ENCODE data around the gene CLEC9A. TPM values are rescaled to one million over a fixed set of nuclear protein-coding genes. Genes with fewer than 3 reads are reported as not detected.

The CLEC9A gene
- total RNA-seq, 1 experiment from 2014 or later, result not detected

DNA sequence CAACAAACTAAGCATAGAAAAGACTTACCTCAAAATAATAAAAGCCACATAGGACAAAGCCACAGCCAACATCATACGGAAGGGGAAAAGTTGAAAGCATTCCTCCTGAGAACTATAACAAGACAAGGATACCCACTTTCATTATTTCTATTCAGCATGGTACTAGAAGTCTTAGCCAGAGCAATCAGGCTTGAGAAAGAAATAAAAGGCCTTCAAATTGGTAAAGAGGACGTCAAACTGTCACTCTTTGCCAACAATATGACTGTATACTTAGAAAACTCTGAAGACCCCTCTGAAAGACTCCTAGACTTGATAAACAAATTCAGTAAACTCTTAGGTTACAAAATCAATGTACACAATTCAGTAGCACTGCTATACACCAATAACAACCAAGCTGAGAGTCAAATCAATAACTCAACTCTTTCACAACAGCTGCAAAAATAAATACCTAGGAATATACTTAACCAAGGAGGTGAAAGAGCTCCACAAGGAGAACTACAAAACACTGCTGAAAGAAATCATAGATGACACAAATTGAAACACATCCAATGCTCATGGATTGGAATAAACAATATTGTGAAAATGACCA lies 79.9 kb downstream of the CLEC9A start:
- H3K4me3 Mint-ChIP-seq (ENCODE audit: unreplicated experiment), result no peak overlapping the region
- ChIA-PET POLR2A (interaction anchor here (0.6 kb wide), 1 partner anchor 190 kb away, joined by 3 read pairs; no protein-coding TSS in a partner anchor), CTCF (no interaction called here)
- H3K27ac Mint-ChIP-seq (ENCODE audit: unreplicated experiment), result no peak overlapping the region
- Histone ChIP-seq H3K9me3 (no peaks in the 10 kb centered on the region), H3K4me1 (no peaks in the 10 kb centered on the region), H3K27me3 (replicated peaks; ENCODE audit: control insufficient read depth, insufficient read depth, low read length) (no peaks in the 10 kb centered on the region), H3K36me3 (ENCODE audit: control insufficient read depth, insufficient read depth, low read length) (no peaks in the 10 kb centered on the region), H3K4me3 (ENCODE audit: low read depth, low read length) (no peak overlapping the region)
- TF ChIP-seq, protein P1, sequence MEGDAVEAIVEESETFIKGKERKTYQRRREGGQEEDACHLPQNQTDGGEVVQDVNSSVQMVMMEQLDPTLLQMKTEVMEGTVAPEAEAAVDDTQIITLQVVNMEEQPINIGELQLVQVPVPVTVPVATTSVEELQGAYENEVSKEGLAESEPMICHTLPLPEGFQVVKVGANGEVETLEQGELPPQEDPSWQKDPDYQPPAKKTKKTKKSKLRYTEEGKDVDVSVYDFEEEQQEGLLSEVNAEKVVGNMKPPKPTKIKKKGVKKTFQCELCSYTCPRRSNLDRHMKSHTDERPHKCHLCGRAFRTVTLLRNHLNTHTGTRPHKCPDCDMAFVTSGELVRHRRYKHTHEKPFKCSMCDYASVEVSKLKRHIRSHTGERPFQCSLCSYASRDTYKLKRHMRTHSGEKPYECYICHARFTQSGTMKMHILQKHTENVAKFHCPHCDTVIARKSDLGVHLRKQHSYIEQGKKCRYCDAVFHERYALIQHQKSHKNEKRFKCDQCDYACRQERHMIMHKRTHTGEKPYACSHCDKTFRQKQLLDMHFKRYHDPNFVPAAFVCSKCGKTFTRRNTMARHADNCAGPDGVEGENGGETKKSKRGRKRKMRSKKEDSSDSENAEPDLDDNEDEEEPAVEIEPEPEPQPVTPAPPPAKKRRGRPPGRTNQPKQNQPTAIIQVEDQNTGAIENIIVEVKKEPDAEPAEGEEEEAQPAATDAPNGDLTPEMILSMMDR (IDR thresholded peaks at IDR 0.05; ENCODE audit: insufficient read depth in 1 of 2, low read depth in 1 of 2, low read length in 1 of 2, severe bottlenecking in 1 of 2, unreplicated experiment in 1 of 2), result no peak
- BruUV-seq (replicated peaks), result no TSS peak
- intact Hi-C loops (cut with micrococcal nuclease; ENCODE audit: unreplicated experiment), result no loop called here
- no peaks in the 10 kb centered on the region for H3K36me3 Mint-ChIP-seq (ENCODE audit: insufficient read depth, unreplicated experiment)
- H3K9me3 Mint-ChIP-seq (ENCODE audit: unreplicated experiment), result no peaks in the 10 kb centered on the region
- DNase-seq, result no peak
- H3K27me3 Mint-ChIP-seq (ENCODE audit: insufficient read depth, unreplicated experiment), result peaks cover 8% of the 10 kb centered on the region
- H3K4me1 Mint-ChIP-seq (ENCODE audit: low read depth, unreplicated experiment), result no peaks in the 10 kb centered on the region

DNA sequence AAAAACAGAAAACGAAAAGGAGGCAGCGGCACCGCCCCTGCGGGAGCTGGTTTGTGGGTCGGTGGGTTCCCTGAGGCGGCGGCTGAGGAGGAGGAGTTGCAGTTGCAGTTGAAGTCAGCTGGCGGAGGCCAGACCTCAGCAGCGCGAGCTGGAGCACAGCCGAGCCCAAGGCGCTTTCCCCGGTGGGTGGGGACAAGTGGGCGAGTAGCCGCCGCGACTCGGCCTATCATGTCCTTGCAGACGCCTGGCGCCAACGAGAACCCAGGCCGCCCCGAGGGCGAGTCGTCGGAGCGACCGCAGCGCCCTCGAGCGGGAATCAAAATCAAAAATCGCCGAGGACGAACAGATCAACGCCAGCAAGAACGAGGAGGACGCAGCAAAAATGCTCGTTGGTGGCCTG lies 81.0 kb downstream of the CLEC9A start:
- Mint-ChIP-seq H3K36me3 (ENCODE audit: insufficient read depth, unreplicated experiment) (no peaks in the 10 kb centered on the region), H3K4me1 (ENCODE audit: low read depth, unreplicated experiment) (no peaks in the 10 kb centered on the region), H3K27ac (ENCODE audit: unreplicated experiment) (no peak overlapping the region), H3K4me3 (ENCODE audit: unreplicated experiment) (no peak overlapping the region), H3K9me3 (ENCODE audit: unreplicated experiment) (no peaks in the 10 kb centered on the region), H3K27me3 (ENCODE audit: insufficient read depth, unreplicated experiment) (peaks cover 4% of the 10 kb centered on the region)
- intact Hi-C loops (cut with micrococcal nuclease; ENCODE audit: unreplicated experiment), result no loop called here
- Histone ChIP-seq H3K27me3 (replicated peaks; ENCODE audit: control insufficient read depth, insufficient read depth, low read length) (no peaks in the 10 kb centered on the region), H3K4me3 (ENCODE audit: low read depth, low read length) (no peak overlapping the region), H3K9me3 (no peaks in the 10 kb centered on the region), H3K36me3 (ENCODE audit: control insufficient read depth, insufficient read depth, low read length) (no peaks in the 10 kb centered on the region), H3K4me1 (no peaks in the 10 kb centered on the region)
- POLR2A ChIA-PET, result no interaction called here
- CTCF ChIA-PET, result no interaction called here
- TF ChIP-seq, protein P1 (IDR thresholded peaks at IDR 0.05; ENCODE audit: insufficient read depth in 1 of 2, low read depth in 1 of 2, low read length in 1 of 2, severe bottlenecking in 1 of 2, unreplicated experiment in 1 of 2), result no peak
- no TSS peak for BruUV-seq (replicated peaks)
- no peak for DNase-seq

DNA sequence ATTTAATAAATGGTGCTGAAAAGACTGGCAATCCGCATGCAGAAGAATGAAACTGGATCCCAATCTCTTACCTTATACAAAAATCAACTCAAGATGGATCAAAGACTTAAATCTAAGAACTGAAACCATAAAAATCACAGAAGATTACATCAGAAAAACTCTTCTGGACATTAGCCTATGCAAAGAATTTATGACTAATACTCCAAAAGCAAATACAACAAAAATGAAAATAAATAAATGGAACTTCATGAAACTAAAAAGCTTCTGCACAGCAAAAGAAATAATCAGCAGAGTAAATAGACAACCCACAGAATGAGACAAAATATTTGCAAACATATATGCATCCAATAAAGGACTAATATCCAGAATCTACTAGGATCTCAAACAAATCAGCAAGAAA lies 82.6 kb downstream of the CLEC9A start:
- Mint-ChIP-seq H3K27me3 (ENCODE audit: insufficient read depth, unreplicated experiment) (peaks cover 4% of the 10 kb centered on the region), H3K4me1 (ENCODE audit: low read depth, unreplicated experiment) (no peaks in the 10 kb centered on the region), H3K9me3 (ENCODE audit: unreplicated experiment) (no peaks in the 10 kb centered on the region), H3K27ac (ENCODE audit: unreplicated experiment) (no peak overlapping the region), H3K36me3 (ENCODE audit: insufficient read depth, unreplicated experiment) (no peaks in the 10 kb centered on the region), H3K4me3 (ENCODE audit: unreplicated experiment) (no peak overlapping the region)
- TF ChIP-seq, protein P1 (IDR thresholded peaks at IDR 0.05; ENCODE audit: insufficient read depth in 1 of 2, low read depth in 1 of 2, low read length in 1 of 2, severe bottlenecking in 1 of 2, unreplicated experiment in 1 of 2), result no peak
- ChIA-PET POLR2A (no interaction called here), CTCF (no interaction called here)
- no peak overlapping the region for H3K4me3 ChIP-seq (ENCODE audit: low read depth, low read length)
- no TSS peak for BruUV-seq (replicated peaks)
- intact Hi-C loops (cut with micrococcal nuclease; ENCODE audit: unreplicated experiment), result no loop called here
- H3K36me3 ChIP-seq (ENCODE audit: control insufficient read depth, insufficient read depth, low read length), result no peaks in the 10 kb centered on the region
- no peaks in the 10 kb centered on the region for H3K4me1 ChIP-seq
- no peak for DNase-seq
- no peaks in the 10 kb centered on the region for H3K27me3 ChIP-seq (replicated peaks; ENCODE audit: control insufficient read depth, insufficient read depth, low read length)
- no peaks in the 10 kb centered on the region for H3K9me3 ChIP-seq

All from Caco-2 (cell line).